Activated effector memory CD4-positive, alpha-beta T cell treated with Interleukin-2 at 50 U/mL for 16 hours (primary cell): ENCODE results near the gene SARDH.

Source experiments
- DNase-seq: peaks from one replicate; pipeline ENCODE4 v3.0.0-alpha.2; 2020

SARDH gene

DNA sequence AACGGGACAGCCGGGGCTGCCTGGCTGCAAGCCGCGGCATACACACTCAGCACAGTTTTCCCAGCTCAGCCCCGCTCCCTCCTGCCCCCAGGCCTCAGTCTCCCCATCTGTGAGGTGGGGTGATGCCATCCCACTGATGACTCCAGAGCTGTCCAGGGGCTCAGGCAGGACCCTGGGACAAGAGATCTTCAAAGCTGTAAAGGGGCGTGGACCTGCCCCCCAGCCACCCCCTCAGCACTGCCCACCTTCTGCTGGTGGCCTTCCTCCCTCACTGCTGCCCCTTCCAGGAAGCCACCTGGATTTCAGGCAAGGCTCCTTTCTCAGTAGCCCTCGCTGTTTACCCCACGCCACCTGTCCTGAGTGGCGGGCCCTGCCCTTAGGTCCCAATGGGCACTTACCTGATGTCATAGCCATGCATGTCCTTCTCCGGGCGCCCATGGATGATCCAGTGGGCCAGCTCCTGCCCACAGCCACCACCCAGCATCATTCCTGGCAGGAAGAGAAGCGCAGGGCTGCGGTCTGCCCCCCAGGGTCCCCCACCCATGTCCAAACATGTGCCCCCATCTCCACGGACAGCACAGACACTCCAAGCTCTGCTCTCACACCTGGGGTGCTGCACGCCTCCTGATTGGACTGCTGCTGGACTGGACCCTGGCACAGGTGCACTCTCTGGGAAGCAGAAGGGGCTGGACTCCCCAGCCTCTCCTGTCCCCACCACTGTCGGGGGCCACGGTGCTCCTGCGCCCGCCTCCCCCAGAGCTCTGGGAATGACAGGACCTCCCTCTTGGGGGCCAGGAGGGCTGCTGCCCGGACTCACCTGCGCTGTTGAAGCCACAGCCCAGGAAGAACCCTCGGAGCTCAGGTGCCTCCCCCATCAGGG lies 25.7 kb downstream of the SARDH start:
- DNase-seq = no peak

DNA sequence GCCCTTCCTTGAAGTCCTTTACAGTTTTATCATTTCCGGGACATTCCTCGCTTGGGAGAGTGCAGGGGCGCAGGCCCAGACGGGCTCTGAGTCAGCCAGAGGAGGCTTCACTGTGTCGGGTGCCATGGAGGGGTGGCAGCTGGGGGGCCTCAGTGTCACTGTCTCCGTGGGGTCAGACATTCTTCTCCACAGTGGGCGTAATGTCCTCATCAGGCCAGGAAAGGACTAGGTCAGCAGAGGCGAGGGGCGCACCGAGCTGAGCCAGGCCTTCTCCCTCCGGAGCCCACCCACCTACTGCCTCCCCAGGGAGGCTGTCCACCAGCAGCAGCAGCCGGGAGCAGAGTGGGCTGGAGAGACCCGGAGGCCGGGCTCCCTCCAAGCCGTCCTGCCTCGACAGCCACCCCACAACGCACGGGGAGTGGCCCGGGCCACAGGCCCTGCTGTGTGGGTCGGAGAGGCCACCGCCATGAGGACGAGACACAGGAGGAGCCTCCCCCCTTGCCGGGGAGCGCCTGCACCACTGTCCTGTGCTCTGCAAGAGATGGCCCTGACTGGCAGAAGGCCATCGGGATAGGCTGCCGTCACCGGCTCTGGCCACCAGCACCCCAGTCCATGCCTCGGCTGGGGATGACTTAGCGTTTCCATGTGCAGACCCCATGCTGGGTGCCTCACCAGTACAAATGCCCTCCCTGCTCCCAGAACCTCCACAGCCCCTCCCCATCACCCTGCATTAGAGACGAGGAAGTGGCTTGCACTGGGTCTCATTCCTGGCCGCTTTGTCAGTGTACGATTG lies 26.5 kb downstream of the SARDH start:
- no peak for DNase-seq

DNA sequence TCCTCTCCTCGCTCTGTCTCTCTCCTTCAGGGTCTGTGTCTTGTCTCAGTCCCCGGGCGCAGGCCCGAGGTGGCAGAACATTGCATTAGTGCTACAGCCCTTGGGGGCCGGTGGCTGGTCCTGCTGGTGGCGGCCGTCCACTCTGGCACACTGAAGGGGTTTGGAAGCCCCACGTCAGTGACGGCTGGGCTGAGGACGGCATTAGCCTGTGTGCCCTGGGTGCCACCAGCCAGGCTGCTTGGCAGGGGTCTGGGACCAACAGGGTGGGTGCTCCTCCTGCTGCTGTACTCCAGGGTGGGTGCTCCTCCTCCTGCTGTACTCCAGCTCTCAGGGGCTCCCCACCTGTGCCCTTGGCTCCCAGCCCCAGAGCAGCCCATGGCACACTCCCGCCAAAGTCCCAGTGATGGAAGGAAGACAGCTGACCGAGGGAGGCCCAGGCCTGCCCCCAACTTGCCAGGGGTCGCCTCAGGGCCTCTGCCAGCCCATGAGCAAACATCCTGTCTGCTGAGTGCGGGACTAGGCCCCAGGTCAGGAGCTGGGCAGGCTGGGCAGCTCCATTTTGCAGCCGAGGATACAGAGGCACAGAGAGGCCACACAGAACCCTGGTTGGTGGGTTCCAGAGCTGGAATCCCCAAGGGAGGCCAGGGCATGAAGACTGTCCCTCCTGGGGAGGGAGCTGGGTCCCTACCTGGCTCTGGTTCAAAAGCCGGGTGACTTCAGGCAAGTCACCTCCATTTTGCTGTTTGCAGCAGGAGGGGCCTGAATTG lies 27.3 kb downstream of the SARDH start:
- no peak for DNase-seq

DNA sequence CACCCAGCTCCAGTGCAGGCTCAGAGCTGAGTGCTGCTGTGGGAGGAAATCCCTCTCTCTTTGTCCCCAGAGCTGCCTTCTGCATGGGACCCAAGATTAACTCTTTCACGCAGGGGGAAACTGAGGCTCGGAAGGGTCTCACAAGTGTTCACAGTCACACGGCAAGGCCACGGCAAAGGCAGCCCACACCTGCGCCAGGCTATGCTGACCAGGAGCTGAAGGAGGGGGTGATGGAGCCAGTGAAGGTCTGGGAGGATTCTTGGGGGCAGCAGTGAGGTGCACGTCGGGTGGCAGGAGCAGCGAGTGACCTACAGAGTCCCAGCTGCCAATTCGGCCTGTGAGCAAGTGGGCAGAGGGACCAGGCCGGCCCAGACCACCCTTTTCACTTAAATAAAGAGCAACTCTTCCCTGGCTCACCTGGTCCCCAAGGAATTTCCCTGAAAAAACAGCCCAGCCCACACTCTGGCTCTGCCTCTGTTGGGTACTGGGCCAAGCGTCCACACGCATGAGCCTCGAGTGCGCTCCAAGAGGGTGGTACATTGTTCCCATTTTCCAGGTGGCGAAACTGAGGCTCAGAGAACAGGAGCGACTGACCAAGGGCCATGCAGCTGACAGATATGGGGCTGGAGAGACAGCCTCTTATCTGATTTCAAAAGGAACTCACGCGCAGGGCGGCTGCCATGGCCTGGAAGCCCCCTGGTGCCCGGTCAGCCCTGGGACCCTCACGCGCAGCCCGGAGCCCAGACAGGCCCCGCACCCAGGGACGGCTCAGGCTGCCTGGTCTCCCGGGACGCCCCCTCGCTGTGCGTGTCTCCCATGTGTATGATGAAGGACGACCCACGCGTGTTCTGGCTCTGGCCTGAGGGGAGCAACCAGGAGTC lies 28.2 kb downstream of the SARDH start:
- no peak for DNase-seq

DNA sequence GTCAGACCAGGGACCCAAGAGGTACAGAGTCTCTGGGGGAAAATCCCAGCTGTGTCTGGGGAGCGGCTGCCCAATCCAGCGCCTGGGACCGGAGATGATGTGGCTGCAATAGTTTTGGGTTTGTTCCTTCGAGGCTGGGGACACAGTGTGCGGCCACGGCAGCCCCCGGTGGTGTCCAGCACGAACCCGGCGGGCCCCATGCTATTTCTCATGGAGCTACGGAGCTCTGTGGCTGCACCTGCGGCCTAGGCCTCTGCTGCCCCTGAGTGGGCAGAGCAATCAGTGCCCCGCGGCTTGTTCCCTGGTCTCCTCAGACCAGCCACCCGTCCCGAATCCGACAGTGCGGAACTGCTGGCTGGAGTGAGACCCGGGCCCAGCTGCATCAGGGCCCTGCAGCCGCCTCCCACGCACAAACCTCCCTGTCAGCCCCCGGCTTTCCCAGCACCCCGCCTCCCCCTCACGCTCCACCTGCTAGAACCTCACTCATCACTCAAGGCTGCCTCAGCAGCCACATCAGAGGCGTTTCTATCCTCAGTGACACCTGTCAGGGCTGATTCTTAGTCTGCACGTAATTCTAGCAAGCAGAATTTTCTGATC lies 29.0 kb downstream of the SARDH start:
- peak; percentile 49 for DNase-seq

DNA sequence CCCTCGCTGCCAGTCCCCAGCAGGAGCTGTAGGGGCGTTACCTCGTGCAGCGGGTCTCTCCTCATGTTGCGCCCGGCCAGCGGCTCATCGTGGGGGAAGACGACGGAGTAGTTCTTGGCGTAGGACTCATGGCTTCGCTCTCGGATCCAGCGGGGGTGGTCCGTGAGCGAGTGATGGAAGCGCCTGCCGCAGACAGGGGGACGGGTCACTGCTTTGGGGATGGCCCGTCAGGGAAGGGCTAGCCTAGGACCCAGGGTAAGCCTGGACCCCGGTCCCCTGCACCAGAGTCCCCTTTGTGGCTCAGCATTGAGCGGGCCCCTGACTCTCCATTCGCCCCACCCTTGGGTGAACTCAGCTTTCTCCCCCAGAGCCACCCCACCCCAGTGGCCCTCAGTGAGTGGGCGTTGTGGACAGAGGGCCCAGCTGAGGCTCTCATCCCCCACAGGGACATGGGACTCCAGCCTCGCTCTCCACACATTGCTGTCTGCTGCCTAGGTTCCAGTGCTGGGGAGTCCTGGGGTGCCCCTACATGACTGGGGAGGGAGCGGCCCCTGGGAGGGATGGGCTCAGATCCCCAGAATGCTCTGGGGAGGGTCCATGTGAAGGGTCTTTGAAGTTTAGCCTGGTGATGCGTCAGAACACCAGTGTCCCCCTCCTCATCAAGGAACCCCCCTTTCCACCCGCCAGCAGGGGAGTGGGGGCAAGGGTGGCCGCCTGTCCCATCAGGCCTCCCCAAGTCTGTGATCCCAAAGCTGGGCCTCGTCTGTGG lies 29.7 kb downstream of the SARDH start:
- DNase-seq = no peak

DNA sequence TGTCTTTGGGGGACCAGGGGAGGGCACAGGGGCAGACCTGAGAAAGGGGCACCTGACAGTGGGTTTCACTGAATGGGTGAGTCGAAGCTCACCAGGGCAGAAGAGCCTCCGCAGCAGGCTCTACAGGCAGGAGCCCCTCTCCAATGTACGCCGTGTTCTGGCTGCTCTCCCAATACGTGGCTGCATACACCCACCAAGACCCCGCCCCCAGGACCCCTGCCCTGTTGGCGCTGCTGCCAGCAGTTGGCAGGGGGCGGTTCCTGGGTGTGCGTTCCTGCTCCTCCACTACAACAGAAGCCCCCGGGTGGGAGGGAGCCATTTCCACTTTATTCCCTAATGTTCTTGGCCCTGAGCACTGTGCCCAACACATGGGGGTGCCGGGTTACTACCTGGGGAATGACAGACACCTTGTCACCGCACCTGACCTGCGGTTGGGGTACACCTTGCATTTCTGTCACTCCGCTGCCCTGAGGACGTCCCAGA lies 30.3 kb downstream of the SARDH start:
- no peak for DNase-seq

DNA sequence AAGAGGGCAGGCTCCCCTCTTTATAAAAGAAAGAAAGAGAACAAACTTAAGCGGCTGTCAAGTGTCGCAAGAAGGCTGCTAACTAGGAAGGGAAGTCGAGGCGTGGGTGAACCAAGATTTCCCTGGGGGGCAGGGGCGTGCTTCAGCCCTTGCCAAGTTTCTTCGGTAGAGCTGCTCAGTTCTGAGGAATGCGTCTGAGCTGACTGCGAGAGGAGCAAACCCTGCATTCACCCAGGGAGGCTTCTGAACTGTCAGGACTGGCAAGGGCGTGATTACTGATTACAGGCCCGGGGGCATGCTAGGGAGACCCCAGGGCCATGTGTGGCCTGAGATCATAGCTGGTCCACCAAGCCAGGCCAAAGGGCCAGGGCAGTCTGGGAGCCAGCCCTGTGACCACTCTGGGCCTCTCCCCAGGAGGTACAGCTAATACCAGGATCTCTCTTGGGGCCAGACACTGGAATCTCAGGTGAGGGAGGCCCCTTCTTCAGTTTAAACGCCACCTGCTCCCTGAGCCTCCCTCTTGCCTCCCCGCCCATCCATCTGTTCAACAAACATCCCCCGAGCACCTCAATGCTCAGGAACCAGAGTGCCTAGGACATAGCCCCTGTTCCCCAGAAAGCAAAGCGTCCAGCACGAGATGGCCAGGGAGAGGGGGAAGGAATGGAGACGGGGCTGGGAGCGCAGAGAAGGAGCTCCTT lies 30.9 kb downstream of the SARDH start:
- no peak for DNase-seq

DNA sequence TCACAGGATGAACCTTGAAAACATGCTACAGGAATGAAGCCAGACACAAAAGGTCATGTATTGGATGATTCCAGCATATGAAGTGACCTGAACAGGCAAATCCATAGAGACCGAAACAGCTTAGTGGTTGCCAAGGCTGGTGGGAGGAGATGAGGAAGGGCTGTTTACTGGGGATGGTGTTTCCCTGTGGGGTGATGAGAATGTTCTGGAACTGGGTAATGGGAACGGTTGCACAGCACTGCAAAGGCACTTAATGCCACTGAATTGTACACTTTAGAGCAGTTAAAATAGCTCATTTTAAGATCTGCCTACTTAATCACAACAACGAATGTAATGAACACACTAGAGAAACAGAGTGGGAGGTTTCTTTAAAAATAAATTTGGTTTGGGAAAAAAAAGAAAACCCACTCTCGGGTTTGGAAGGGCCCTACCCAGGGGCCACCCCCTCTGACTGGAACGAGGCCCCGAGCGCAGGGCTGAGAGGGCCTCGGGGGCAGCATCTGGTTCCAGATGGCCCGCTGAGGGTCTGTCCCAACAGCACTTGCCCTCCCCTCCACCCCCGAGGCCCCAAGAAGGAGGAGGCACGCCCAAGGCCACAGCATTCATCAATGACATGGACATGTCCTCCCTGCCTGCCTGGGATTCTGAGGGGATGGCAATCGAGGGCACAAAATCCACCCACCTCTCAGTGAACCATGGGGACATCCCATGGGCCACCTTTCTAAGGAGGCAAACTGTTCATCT lies 31.7 kb downstream of the SARDH start:
- no peak for DNase-seq

DNA sequence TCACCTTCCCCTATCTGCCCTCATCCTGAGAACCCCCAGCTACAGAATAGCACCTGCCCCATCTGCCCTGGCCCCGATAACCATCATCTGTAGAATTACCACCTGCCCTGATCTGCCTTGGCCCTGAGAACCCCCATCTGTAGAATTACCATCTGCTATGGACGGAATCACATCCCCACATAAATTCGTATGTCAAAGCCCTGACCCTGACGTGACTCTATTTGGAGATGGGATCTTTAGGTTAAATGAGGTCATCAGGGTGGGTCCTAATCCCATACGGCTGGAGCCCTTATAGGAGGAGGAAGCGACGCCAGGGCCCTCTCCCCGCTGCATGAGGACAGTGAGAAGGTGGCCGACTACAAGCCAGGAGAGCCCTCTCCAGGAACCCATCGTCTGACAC lies 32.6 kb downstream of the SARDH start:
- no peak for DNase-seq

DNA sequence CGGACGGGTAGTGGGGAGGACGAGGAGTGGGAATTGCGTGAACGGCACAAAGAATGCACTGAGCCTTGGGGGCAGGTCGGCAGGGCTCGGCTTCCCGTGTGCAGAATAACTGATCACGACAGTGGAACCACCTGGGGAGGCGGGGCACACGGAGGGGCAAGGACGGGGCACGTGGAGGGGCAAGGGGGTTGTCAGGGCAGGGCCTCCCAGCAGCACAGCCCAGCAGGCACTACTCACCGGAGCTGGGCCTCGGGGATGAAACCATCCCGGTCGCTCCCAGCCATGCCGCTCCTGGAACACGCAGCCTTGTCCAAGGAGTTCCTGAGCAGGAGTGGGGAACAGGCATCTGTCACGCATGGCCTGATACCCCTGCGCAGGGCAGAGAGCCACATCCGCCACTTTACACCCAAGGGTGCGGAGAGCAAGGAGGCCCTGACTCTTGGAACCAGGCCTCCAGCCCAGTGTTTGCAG lies 33.4 kb downstream of the SARDH start:
- DNase-seq = no peak

DNA sequence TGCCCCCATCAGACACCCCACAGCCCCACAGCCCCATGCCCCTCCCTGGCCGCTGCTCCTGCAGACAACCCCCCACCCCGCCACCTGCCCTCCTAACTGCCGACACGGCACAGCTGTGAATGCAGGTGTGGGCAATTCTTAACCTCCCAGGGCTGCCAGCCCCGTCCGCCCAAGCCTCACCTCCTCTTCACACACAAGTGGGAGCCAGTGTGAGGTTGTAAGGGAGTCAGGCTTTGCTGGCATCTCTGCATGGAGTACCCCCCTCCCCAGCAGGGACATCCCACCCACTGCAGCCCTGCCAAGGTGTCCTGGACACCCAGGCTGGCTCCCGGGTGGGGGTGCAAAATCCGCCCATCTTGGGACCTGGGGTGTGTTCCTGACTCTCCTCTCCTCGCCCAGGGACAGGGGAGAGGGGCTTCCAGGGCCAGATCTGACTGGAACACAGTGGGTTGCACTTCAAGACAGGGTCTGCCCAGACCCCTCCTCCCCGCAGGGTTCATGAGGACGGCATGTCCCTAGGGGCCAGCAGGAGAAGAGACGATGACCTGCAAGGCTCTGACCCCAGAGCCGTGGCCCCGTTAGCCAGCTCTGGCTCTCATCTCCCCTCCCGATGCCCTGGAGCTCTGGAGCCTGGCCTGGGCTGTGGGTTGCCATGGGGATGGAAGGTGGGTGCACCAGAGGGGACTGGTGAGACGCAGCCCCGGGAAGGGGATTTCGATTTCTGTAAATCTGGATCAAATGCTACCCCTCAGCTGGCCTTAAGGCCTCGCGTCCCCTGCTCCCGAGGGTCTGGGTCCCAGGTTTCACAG lies 34.4 kb downstream of the SARDH start:
- no peak for DNase-seq

DNA sequence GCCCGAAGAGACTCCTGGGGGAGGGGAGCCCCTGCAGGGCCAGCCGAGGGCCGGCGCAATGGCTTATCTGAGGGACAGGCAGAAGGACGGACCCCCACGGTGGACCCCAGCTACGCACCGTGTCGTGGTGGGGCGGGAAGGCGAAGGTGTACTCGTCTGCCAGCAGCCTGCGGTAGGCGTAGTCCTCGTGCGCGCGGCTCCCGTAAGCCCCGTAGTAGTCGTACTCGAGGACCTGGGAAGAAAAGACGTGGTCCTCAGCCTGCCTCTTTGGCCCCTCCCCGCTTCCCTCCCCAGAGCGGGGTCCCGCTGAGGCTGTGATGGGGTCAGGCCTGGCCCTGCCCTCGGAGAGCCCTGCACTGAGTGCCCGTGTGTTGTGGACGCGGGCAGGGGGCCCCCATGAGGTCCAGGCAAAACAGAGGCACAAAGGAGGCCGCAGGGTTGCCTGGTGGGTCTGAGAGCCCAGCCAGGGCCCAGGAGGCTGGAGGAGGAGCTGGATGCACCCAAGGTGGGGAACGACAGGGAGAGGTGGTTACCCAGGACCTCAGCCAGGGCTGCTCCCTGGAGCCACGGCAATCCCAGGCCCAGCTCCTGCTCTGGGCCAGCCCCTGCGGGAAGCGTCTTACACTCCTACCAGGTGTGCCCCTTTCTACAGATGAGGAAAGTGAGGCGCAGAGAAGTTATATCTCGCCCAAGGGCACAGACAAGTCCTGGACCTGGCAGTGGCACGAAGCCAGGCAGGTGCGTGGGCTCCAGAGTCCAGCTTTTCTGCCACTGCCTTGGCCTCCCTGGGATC lies 35.2 kb downstream of the SARDH start:
- DNase-seq = no peak

DNA sequence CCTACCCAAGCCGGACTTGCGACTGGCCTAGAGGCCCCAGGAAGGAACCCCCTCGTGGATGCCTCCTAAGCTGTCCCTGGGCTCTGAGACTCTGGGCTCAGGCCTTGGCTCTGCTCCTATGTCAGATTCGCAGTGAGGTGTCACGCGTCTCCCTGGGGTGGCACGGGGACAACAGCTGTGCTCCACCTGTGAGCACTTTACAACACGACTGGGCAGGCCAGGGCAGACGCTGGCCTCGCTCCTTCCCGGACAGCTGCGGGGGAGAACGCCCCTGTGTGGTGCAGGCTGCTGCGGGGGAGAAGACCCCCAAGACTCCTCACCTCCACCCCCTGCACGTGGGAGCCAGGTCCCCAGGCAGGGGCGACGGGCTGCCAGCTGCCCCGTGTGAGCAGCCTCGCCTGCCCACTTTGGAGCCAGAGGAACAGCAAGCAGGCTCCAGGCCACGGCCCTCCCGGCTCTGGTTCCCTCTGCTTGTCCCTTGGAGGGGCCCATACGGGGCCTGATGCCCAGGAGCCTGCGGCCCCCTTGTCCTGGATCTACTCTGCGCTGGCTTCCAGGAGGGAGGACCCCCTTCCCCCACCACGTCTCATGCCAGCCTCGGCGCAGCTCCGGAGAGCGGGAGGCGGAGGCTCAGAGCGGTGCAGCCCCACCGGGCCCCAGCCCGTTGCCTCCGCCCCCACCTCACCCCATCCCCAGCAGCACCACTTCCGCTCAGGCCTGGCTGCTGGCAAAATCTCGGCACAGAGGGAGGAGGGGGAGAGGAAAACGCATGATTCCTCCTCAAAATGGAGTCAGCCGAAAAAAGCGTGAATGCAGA lies 36.0 kb downstream of the SARDH start:
- DNase-seq = peak; percentile 72

DNA sequence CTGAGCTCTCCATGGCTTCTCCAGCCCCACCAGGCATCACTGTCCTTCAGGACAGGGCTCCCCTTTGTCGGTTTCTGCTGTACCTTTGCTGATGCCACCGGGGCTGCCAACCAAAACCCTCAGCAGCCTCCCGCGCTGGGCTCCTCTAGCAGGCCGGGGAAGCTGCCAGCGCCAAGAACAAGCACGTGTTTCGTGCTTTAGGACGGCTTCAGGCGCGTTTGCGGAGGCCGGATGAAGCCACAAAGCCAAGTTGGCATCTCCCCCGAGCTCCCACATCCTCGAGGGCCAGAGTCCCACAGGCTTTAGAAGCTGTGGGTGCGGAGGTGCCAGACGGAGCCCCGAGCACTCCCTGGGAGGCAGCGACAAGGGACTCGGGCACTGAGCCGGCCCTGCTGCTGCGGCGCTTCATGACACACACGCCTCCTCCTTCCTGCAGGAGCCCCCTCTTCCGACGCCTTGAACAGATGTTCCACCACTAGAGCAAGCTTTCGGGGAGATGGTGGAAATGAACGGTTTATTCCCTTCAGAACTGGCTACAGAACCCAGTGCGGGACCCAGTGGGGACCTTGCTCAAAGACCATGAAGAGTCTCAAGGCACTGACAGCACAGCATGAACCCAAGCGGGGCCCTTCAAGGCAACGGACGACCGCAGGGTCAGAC lies 36.7 kb downstream of the SARDH start:
- DNase-seq = peak; percentile 45

DNA sequence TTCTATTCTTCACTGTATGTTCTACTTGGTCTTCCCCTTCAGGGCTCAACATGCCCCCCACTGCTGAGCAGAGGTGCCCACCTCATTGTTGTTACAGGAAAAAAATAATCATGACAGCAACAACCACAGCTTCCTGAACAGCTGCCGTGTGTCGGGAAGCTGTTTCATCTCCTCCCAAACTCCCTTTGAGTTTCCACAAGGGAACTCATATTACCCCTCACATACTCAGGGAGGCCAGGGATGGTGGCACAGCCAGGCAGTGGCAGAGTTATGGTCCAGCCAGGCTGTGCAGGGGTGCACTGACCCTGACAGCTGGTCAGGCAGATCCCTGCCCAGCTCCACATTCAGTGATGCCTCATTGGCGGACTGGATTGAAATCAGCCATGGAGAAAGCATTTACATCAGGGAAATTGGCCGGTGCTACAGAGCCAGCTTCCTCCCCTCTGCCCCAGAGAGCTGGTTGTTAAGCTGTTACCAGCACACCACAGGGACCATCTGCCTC lies 37.3 kb downstream of the SARDH start:
- DNase-seq = no peak
